SU-DHL-6 (cell line): Measurements from ENCODE around the gene HK1.

ENCODE experiments used
- CTCF ChIP-seq: fragments of 200-600 bp; sonication (generic); IDR thresholded peaks from one replicate; pipeline ENCODE4 v1.5.1; 2017; ENCODE audit warnings: antibody characterized with exemption, mild to moderate bottlenecking, low read length, moderate library complexity; ENCODE audit not compliant: insufficient read depth, poor library complexity, severe bottlenecking
- EZH2phosphoT487 ChIP-seq: fragments of 200-600 bp; sonication (generic), shearing (Covaris generic); conservative IDR thresholded peaks from 2 replicates; pipeline ENCODE4 v1.6.1; 2018; ENCODE audit warnings: mild to moderate bottlenecking, antibody characterized with exemption, low read length, moderate library complexity, mixed read lengths

DNA sequence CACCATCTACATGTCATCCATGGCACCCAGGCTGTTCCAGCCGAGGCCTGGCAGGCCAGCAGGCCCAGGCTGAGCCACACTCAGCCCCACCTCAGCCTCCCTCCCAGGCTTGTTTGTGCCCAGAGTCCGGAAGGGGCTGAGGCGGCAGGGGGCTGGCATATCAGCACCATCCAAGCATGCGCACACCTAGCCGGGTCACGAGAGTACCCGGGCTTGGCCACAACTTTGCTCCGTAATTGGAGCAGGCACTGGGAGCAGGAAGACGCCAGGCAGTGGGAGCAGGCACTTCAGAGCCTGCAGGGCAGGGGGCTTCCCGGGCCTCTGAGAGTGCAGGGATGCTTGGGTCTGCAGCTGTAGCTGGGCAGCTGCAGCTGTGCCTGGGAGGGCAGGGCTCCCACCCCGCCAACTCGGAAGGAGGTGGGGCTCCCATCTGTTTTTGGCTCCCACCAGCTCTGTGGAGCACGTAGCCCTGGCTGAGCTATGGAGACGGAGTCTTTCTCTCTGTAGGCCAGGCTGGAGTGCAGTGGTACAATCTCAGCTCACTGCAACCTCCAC is 157.7 kb downstream of the HK1 start:
- TF ChIP-seq CTCF (no peak), EZH2phosphoT487 (no peak)
